OCI-M1 (cell line): ENCODE results near the gene TEPSIN.

ENCODE experiments used
- DNase-seq: peaks from one replicate; lab custom pipeline; 2025; lab: John Stamatoyannopoulos, UW

The TEPSIN gene

DNA sequence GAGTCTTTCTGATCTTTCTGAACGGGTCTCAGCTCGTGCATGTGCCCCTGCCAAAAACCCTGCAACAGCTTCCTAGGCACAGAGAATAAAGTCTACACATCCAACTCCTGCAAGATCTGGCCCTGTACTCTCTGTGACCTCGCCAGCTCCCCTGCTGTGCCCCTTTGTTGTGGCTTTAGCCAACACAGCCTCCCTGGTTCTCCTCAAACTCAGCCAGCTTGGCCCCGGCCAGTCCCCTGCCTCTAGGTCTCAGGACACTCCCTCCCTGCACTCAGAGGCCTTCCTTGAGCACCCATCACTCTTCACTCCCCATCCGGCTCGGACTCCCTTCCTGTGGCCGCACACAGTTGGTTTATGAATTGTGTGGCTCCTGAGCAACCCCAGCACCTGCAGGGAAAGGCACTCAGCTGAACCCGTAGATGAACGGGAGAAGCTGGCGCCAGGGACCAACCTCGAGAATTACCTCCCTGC is 17.4 kb downstream of the TEPSIN start:
- DNase-seq, result no peak

- no peak for DNase-seq
Observed at GRCh38 chr17:81219476-81220180, 19.2 kb downstream of the TEPSIN start.

DNA sequence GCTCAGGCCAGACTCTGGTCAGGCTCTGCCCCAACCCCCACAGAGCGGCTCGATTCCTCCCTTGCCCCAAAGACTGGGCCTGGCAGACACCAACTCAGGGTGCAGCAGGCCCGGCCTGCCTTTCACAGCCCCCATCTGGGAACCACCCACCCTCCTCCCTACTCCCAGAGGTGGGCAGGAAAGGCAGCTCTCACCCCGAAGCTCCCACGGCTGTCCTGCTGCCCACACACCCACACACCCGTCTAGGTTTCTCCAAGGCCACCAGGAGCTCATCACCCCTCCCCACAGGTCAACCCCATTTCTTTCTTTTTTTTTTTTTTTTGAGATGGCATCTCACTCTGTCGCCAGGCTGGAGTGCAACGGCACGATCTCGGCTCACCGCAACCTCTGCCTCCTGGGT is 19.9 kb downstream of the TEPSIN start:
- DNase-seq, result no peak

GRCh38 chr17:81218459-81218858 is 20.4 kb downstream of the TEPSIN start:
- DNase-seq, result no peak

GRCh38 chr17:81217491-81217890 is 21.4 kb downstream of the TEPSIN start:
- DNase-seq, result no peak

DNA sequence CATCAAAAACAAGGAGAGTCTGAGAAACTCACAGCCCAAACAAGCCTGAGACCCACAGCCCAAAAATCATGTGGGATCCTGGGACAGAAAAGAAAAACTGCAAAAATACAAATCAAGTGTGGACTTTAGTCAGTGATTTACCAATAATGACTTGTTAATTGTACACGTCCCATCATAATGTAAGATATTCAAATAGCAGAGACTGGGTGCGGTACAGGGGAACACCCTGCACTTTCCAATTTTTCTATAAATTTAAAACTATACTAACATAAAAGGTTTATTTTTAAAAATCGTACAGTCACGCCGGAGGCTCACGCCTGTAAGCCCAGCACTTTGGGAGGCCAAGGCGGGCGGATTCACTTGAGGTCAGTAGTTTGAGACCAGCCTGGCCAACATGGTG is 24.9 kb downstream of the TEPSIN start:
- DNase-seq, result no peak

DNA sequence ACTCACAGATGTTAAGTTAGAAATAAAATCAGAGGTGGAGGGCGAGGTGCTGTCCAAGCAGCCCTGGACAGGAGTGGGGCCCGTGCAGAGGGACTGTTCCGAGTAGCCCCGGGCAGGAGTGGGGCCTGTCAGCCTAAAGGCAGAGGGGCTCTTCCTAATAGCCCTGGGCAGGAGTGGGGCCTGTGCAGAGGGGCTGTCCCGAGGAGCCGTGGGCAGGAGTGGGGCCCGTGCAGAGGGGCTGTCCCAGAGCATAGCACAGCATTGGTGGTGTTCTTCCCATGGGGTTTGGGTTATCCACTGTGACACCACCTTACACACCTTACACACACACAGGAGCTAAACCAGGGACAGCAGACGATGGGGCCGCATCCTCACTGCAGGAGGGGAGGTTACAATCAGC is 26.5 kb downstream of the TEPSIN start:
- DNase-seq, result no peak

DNA sequence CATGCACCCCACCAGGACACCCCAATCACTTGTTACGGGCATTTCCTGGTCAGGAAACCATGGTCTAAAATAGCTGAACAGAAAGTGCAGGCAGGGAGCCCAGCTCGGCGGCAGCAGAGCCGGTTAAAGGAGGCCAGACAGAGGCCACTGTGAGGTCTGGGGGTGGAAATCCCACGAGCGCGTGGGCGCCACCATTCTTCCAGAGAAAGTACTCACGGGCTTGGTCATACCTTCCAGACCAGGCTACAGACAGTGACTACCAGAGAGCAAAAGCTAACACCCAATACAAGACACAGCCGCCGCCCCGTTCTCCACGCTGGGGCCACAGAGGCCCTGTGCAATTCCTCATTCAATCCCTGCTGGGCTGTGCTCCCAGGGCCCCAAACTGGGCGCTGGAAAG is 28.0 kb downstream of the TEPSIN start:
- DNase-seq, result no peak

DNA sequence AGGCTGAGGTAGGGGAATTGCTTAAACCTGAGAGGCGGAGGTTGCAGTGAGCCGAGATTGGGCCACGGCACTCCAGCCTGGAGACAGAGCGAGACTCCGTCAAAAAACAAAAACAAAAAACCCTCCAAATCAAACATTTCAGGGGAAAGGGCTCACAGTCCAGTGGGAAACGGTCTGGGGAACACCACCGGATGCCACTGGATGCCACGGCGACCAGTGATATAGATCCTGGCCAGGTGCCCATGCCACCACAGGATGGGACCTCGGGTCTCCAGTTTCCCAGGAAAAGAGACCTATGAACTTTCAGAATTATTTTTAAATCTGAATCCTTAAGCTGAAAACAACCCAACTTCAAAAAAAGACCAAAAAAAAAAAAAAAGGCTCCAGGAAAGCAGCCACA is 28.4 kb downstream of the TEPSIN start:
- DNase-seq, result no peak

- DNase-seq, result no peak
Observed at GRCh38 chr17:81209141-81209540, 29.7 kb downstream of the TEPSIN start.

- no peak for DNase-seq
Observed at GRCh38 chr17:81208651-81209050, 30.2 kb downstream of the TEPSIN start.

DNA sequence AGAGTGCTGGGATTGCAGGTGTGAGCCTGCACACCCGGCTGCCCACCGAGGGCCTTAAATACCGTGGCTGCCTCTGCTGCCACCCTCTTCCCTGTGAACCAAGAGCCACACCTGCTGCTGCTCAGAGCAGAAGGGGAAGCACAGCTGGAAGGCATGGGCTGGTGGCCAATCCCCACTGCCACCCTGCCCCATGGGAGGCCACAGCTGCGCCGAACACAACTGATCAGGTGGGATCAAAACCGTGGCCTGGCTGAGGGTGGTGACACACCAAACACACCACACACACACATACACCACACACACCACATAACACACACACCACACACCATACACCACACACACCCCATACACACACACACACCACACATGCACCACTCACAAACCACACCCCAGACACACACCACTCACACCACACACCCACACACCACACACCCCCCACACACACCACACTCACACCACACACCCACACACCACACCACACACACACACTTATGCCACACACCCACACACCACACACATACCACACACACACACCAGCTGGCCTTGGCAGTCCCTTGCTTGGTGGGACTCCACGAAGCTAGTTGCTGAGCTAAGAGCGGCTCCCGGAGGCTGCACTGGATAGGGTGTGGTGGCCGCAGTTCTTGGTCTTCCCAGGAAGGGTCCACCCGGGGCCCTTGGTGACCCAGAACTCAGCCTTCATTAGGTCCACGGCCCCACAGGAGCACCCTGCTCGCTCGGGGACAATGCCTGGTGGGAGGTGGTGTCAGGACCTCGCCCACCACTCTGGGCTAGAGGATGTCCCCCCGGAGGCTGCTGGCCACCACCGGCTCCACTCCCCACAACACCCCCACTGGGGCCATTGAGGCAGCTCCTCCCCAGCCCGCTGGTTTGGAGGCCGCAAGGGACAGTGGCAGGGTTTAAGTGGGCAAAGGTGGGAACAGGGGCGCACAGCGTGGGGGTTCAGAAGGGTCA is 31.0 kb downstream of the TEPSIN start:
- no peak for DNase-seq

DNA sequence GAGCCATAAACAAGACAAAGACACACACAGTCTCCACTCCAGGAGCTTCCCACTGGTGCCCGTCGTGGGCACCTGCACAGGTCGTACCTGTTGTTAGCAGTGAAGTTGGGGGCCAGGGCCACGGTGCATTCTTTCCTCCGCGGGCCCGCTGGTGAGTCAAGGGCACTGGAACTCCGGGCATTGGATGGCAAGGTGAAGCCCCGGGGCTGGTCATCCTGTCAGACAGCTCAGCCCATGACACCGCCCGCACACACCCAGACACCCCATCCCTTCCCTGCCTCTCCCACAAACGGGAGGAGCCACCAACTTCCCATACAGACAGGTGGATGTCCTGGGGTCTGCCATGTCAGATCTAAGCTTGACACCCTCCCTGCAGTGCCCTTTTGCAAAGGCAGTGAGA is 32.2 kb downstream of the TEPSIN start:
- DNase-seq, result no peak

GRCh38 chr17:81206166-81206565 is 32.7 kb downstream of the TEPSIN start:
- no peak for DNase-seq

GRCh38 chr17:81204578-81204977 is 34.3 kb downstream of the TEPSIN start:
- no peak for DNase-seq

DNA sequence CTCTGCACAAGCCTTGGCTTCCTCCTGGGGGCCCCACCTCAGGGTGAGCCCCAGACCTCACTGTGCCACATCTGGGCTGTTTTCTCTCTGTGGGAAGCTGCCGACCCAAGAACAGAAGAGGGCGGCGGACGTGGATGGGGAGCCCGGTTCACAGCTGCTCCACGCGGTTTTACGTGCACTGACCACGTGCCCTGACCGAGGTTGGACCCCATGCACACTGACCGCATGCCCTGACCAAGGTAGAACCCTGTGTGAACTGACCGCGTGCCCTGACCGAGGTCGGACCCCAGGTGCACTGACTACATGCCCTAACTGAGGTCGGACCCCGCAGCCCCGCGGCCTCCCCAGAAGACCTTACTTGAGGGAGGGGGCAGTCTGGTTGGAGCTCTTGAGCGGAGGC is 35.7 kb downstream of the TEPSIN start:
- DNase-seq, result no peak

- DNase-seq, result no peak
Observed at GRCh38 chr17:81202318-81202717, 36.5 kb downstream of the TEPSIN start.

DNA sequence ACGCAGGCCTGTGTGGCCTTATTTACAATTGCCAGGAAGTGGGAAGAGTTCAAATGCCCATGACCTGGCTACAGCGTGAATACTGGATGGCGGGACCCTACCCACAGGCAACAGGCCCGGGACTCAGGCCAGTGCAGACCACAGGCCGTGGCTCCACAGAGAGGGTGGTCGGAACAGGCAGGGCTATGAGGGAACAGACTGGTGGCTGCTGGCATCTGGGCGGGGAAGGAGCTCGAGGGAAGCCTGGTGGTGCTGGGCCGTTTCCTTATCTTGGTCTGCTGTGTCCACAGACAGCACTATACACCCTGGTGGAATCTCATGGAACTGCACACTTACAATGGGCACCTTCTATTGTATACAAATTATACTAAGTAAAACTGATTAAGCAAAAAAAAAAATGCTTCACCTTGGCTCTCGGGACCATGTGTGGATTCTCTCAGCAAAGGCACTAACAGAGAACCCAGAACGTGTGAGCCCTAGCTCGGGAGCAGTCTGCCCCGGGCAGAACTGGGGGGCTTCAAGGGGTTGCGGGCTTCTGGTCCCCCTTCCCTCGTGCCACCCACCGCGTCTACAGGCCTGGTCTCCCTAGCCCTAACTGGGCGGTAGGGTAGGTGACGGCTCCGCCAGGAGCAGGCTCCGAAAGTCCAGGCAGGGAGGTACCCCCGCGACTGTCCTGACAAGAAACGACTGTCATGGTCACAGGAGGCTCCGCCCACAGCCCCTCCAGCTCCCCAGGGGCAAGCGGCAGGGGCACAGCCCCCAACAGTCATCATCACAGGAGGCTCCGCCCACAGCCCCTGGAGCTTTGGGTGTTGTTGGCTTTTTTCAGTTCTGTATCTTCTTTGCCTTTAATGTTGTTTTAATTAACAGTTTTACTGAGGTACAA is 37.9 kb downstream of the TEPSIN start:
- peak; percentile 91 for DNase-seq

DNA sequence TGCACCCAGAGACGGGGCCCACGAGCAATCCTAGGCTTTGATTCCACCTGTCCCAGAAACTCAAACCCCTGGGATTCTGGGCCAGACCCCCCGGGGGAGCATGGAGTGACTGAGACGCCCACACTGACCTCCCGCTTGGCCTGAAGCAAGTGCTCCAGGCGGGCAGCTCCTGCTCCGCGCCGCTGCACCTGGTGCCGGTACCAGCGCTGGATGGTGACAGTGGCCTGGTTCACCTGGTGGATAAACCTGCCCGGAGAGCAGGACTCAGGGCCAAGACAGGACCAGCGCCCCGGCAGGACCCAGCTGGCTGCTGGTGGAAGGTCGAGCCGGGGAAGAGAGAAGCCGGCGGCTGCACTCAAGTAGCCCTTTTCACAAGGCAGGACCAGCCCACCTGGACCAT is 38.7 kb downstream of the TEPSIN start:
- no peak for DNase-seq

DNA sequence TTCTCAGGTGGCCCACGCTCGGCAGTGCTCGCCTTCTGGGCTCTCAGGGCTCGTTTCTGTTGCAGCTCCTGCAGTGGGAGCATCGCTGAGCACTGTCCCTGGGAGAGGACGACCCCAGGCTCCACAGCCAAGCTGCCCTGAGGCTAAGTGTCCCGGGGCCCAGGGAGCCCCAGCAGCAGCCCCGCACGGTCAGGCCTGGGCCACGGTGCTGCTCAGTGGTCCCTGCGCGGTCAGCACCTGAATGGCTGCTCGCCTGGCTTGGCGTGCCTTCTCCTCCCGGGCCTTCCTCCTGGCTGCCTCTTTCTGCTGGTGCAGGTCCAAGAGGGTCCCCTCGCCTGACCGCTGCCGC is 39.4 kb downstream of the TEPSIN start:
- no peak for DNase-seq

DNA sequence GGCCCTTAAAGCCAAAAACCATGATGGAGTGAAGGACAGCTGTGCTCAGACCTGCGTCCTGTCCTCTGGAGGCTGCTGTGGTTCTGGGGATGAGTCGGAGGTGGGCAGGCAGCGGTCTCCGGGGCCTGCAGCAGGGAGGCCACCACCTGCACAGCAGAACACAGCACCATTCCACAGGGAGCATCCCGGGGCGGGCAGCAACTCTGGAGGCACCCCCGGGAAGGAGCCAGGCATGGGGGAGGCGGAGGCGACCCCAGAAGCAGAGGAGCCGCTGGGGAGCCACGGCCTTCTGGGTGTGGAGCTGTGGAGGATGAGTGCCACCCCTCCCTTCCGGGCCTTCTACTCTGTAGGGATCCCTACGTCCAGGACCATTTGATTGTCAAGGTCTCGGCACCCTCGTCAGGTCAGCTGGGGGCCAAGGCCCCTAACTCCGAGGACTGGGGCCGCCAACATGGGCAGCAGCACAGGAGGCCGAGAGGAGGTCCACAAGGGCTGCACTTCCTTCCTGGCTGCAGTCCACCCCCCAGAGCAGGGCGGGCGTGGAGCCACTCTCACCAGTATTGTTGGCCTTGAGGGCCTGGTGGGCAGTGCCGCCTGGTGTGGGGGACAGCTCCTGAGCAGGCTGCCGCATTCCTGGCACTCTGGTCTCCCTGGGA is 39.9 kb downstream of the TEPSIN start:
- no peak for DNase-seq
